ENCODE measurements around the gene CD55. TPM values are rescaled to one million over a fixed set of nuclear protein-coding genes. Genes with fewer than 3 reads are reported as not detected.

Gene CD55
- total RNA-seq, 1 experiment from 2014 or later = 11.5 TPM

GRCh38 chr1:207321790-207322645, 540 bp downstream of the CD55 start:
- in situ Hi-C loops (cut with HindIII; ENCODE audit: low sequenced_read_pairs) = no loop called here
- DNase-seq (ENCODE audit: low spot score) = peak; percentile 58

GRCh38 chr1:207323425-207324225, 2.1 kb downstream of the CD55 start:
- no peak for DNase-seq (ENCODE audit: low spot score)
- in situ Hi-C loops (cut with HindIII; ENCODE audit: low sequenced_read_pairs) = no loop called here

GRCh38 chr1:207328004-207328403, 6.5 kb downstream of the CD55 start:
- DNase-seq (ENCODE audit: low spot score) = no peak
- in situ Hi-C loops (cut with HindIII; ENCODE audit: low sequenced_read_pairs) = no loop called here

- no peak for DNase-seq (ENCODE audit: low spot score)
- in situ Hi-C loops (cut with HindIII; ENCODE audit: low sequenced_read_pairs) = no loop called here
These were observed 7.5 kb downstream of the CD55 start for GRCh38 chr1:207328908-207329440.

GRCh38 chr1:207329469-207329868, 8.0 kb downstream of the CD55 start:
- in situ Hi-C loops (cut with HindIII; ENCODE audit: low sequenced_read_pairs) = no loop called here
- no peak for DNase-seq (ENCODE audit: low spot score)

GRCh38 chr1:207330011-207330710, 8.7 kb downstream of the CD55 start:
- no peak for DNase-seq (ENCODE audit: low spot score)
- in situ Hi-C loops (cut with HindIII; ENCODE audit: low sequenced_read_pairs) = no loop called here

GRCh38 chr1:207331354-207332313, 10.2 kb downstream of the CD55 start:
- in situ Hi-C loops (cut with HindIII; ENCODE audit: low sequenced_read_pairs) = no loop called here
- DNase-seq (ENCODE audit: low spot score) = no peak

- DNase-seq (ENCODE audit: low spot score) = no peak
- in situ Hi-C loops (cut with HindIII; ENCODE audit: low sequenced_read_pairs) = no loop called here
These were observed 11.6 kb downstream of the CD55 start for GRCh38 chr1:207333009-207333600.

- in situ Hi-C loops (cut with HindIII; ENCODE audit: low sequenced_read_pairs) = no loop called here
- no peak for DNase-seq (ENCODE audit: low spot score)
These were observed 12.1 kb downstream of the CD55 start for GRCh38 chr1:207333620-207334019.

GRCh38 chr1:207334337-207334736, 12.9 kb downstream of the CD55 start:
- in situ Hi-C loops (cut with HindIII; ENCODE audit: low sequenced_read_pairs) = no loop called here
- no peak for DNase-seq (ENCODE audit: low spot score)

GRCh38 chr1:207335138-207335537, 13.7 kb downstream of the CD55 start:
- DNase-seq (ENCODE audit: low spot score) = no peak
- in situ Hi-C loops (cut with HindIII; ENCODE audit: low sequenced_read_pairs) = no loop called here

- in situ Hi-C loops (cut with HindIII; ENCODE audit: low sequenced_read_pairs) = no loop called here
- no peak for DNase-seq (ENCODE audit: low spot score)
These were observed 14.4 kb downstream of the CD55 start for GRCh38 chr1:207335695-207336363.

GRCh38 chr1:207336559-207337467, 15.3 kb downstream of the CD55 start:
- in situ Hi-C loops (cut with HindIII; ENCODE audit: low sequenced_read_pairs) = no loop called here
- DNase-seq (ENCODE audit: low spot score) = no peak

- in situ Hi-C loops (cut with HindIII; ENCODE audit: low sequenced_read_pairs) = no loop called here
- no peak for DNase-seq (ENCODE audit: low spot score)
These were observed 20.9 kb downstream of the CD55 start for GRCh38 chr1:207342332-207342731.

- in situ Hi-C loops (cut with HindIII; ENCODE audit: low sequenced_read_pairs) = no loop called here
- DNase-seq (ENCODE audit: low spot score) = no peak
These were observed 22.2 kb downstream of the CD55 start for GRCh38 chr1:207343675-207344074.

- no peak for DNase-seq (ENCODE audit: low spot score)
- in situ Hi-C loops (cut with HindIII; ENCODE audit: low sequenced_read_pairs) = no loop called here
These were observed 22.7 kb downstream of the CD55 start for GRCh38 chr1:207344221-207344620.

All from G401 (cell line).